ENCODE measurements around the gene CPZ. TPM values are rescaled to one million over a fixed set of nuclear protein-coding genes. Genes with fewer than 3 reads are reported as not detected.

CPZ gene
- total RNA-seq, 1 experiment from 2014 or later = not detected

DNA sequence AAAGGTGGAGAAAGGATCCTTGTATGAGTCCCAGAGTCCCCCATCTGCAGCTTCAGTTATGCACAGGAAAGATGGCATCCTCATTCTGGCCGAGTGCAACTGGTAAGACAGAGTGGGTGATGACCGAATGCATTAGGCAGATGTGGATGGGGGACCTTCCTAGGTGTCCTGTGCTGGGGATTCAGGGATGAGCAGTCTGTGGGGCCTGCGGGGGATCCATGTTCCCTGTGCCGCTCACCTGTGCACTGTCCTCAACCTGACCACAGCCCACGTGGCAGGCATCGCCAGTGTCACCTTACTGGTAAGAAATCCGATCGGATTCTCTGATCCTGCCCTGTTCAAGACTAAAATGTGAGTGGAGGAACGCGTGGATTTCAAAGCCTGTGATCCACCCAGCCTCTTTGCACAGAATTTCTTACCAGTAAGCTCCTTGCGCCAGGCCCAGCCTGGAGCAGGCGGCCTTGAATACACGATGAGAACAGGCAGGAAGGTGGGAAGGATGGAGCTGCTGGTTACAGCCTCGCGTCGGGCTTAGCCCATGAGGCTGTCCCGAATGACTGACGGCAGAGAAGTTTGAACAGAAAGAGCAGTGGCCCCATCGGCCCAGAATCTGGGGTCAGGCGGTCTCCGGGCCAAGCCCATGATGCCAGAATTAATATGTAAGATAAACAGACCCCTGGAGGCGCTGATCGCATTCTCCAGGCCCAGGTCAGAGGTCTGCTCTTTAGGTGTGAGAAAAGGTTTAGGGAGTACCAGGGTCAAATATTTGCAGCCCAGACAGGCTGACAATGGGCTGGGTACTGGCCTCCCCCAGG, 56.5 kb downstream of the CPZ start:
- Mint-ChIP-seq H3K4me1 (ENCODE audit: low read depth, unreplicated experiment) (no peaks in the 10 kb centered on the region), H3K4me3 (ENCODE audit: low read depth, unreplicated experiment) (no peak overlapping the region), H3K27me3 (ENCODE audit: unreplicated experiment) (peaks cover 64% of the 10 kb centered on the region), H3K27ac (ENCODE audit: unreplicated experiment) (no peak overlapping the region), H3K36me3 (ENCODE audit: insufficient read depth, unreplicated experiment) (no peaks in the 10 kb centered on the region), H3K9me3 (ENCODE audit: low read depth, unreplicated experiment) (no peaks in the 10 kb centered on the region)
- intact Hi-C loops (cut with micrococcal nuclease; ENCODE audit: unreplicated experiment) = no loop called here
- TF ChIP-seq, protein P1, sequence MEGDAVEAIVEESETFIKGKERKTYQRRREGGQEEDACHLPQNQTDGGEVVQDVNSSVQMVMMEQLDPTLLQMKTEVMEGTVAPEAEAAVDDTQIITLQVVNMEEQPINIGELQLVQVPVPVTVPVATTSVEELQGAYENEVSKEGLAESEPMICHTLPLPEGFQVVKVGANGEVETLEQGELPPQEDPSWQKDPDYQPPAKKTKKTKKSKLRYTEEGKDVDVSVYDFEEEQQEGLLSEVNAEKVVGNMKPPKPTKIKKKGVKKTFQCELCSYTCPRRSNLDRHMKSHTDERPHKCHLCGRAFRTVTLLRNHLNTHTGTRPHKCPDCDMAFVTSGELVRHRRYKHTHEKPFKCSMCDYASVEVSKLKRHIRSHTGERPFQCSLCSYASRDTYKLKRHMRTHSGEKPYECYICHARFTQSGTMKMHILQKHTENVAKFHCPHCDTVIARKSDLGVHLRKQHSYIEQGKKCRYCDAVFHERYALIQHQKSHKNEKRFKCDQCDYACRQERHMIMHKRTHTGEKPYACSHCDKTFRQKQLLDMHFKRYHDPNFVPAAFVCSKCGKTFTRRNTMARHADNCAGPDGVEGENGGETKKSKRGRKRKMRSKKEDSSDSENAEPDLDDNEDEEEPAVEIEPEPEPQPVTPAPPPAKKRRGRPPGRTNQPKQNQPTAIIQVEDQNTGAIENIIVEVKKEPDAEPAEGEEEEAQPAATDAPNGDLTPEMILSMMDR (IDR thresholded peaks at IDR 0.05; ENCODE audit: unreplicated experiment) = no peak
- CTCF ChIA-PET = no interaction called here
- no peak for DNase-seq
- BruUV-seq (replicated peaks) = no TSS peak

DNA sequence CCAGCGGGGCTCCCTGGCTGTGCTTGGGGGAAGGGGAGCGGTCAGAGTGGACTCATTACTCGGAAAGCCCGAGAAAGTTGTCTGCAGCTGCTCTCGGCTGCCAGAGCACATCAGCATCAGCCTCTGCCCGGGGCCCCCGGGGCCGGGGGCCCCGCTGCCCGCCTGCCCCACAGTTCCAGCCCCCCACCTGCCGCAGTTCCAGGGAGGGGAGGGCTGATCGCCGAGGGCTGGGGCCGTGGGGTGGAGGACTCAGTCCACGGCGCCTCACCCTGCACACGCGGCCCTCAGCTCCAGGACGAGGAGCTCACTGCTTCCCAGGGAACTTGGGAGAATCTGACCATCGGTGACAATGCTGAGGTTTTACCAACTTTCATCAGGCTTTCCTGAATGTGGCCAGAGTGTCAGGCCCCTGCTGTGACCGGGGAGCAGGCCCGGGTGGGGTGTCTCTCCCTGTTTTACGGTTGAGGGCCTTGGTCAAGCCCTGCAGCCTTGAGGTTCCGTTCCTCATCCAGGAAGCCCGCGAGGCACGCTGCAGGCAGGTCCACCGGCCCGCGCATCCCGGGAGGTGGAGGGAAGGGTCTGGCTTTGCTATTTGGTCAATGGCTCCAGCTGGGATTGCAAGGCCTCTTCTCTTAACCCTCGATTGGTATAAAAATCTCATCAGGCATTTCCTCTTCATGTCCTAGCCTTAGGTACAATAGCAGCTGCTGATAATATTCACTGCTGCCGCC, 57.2 kb downstream of the CPZ start:
- intact Hi-C loops (cut with micrococcal nuclease; ENCODE audit: unreplicated experiment) = no loop called here
- DNase-seq = no peak
- BruUV-seq (replicated peaks) = no TSS peak
- Mint-ChIP-seq H3K27me3 (ENCODE audit: unreplicated experiment) (peaks cover 72% of the 10 kb centered on the region), H3K9me3 (ENCODE audit: low read depth, unreplicated experiment) (no peaks in the 10 kb centered on the region), H3K27ac (ENCODE audit: unreplicated experiment) (no peak overlapping the region), H3K36me3 (ENCODE audit: insufficient read depth, unreplicated experiment) (no peaks in the 10 kb centered on the region), H3K4me1 (ENCODE audit: low read depth, unreplicated experiment) (no peaks in the 10 kb centered on the region), H3K4me3 (ENCODE audit: low read depth, unreplicated experiment) (no peak overlapping the region)
- CTCF ChIA-PET = no interaction called here
- TF ChIP-seq, protein P1 (IDR thresholded peaks at IDR 0.05; ENCODE audit: unreplicated experiment) = no peak

DNA sequence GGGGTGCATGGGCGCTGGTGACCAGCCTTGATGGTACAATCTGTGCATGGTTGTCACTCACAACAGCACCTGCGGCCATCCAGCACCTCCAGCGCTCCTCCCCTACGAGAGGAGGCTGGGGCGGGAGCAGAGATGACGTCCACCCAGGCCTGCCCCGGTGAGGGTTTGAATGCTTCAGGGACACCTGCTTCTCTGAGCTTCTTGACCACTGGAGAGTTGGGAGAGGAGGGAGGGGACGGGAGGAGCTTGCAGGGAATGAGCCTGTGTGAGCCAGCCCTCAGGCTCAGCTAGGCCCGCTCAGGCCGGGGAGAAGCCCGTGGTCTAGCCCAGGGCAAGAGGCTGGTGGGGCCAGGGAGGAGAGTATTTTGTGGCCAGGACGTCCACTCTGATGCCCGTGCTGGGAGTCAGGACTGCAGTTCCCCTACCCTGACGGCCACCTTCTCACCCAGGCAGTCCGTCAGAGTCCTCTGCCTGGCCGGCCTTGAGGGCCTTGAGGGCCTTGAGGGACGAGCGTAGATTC, 59.2 kb downstream of the CPZ start:
- no peak for DNase-seq
- CTCF ChIA-PET = no interaction called here
- Mint-ChIP-seq H3K4me1 (ENCODE audit: low read depth, unreplicated experiment) (no peaks in the 10 kb centered on the region), H3K9me3 (ENCODE audit: low read depth, unreplicated experiment) (no peaks in the 10 kb centered on the region), H3K27ac (ENCODE audit: unreplicated experiment) (no peak overlapping the region), H3K4me3 (ENCODE audit: low read depth, unreplicated experiment) (no peak overlapping the region), H3K27me3 (ENCODE audit: unreplicated experiment) (peaks cover 77% of the 10 kb centered on the region), H3K36me3 (ENCODE audit: insufficient read depth, unreplicated experiment) (no peaks in the 10 kb centered on the region)
- TF ChIP-seq, protein P1 (IDR thresholded peaks at IDR 0.05; ENCODE audit: unreplicated experiment) = no peak
- BruUV-seq (replicated peaks) = no TSS peak
- intact Hi-C loops (cut with micrococcal nuclease; ENCODE audit: unreplicated experiment) = no loop called here

- no peaks in the 10 kb centered on the region for H3K36me3 Mint-ChIP-seq (ENCODE audit: insufficient read depth, unreplicated experiment)
- H3K27ac Mint-ChIP-seq (ENCODE audit: unreplicated experiment) = no peak overlapping the region
- CTCF ChIA-PET = no interaction called here
- peaks cover 76% of the 10 kb centered on the region for H3K27me3 Mint-ChIP-seq (ENCODE audit: unreplicated experiment)
- no peaks in the 10 kb centered on the region for H3K9me3 Mint-ChIP-seq (ENCODE audit: low read depth, unreplicated experiment)
- BruUV-seq (replicated peaks) = no TSS peak
- intact Hi-C loops (cut with micrococcal nuclease; ENCODE audit: unreplicated experiment) = no loop called here
- TF ChIP-seq, protein P1 (IDR thresholded peaks at IDR 0.05; ENCODE audit: unreplicated experiment) = no peak
- DNase-seq = no peak
- H3K4me1 Mint-ChIP-seq (ENCODE audit: low read depth, unreplicated experiment) = no peaks in the 10 kb centered on the region
- H3K4me3 Mint-ChIP-seq (ENCODE audit: low read depth, unreplicated experiment) = no peak overlapping the region
These were observed 59.9 kb downstream of the CPZ start for GRCh38 chr4:8652181-8653078.

Data from Calu3 (cell line).